Prostate gland (tissue), 2 donors: ENCODE results near the gene TFPI. TPM values are rescaled to one million over a fixed set of nuclear protein-coding genes. Genes with fewer than 3 reads are reported as not detected.
A peak's percentile ranks its signal among the peaks of the same experiment; 100 is the strongest.

Experiments
- DNase-seq: peaks from one replicate; pipeline ENCODE4 v3.0.0-alpha.2; 2019; ENCODE audit warnings: low spot score
- H3K27ac ChIP-seq, 2 donors: fragments of 200-600 bp; sonication (generic); 2 replicates each; pipeline ENCODE4 v1.5.1; 2017 to 2019
- H3K27me3 ChIP-seq: fragments of 200-600 bp; sonication (generic); replicated peaks from 2 replicates; pipeline ENCODE4 v1.5.1; 2019; ENCODE audit not compliant: insufficient read depth
- H3K36me3 ChIP-seq, 2 donors: fragments of 200-600 bp; sonication (generic); 1 replicate in 1 of 2; 2 replicates in 1 of 2; pipeline versions ENCODE4 v1.5.1 to v1.8.1; 2017 to 2019
- H3K4me1 ChIP-seq: fragments of 200-600 bp; sonication (generic); replicated peaks from 2 replicates; pipeline ENCODE4 v1.5.1; 2019
- H3K4me3 ChIP-seq, 2 donors: fragments of 200-600 bp; sonication (generic); 2 replicates each; pipeline ENCODE4 v1.5.1; 2017 to 2019
- H3K9me3 ChIP-seq: fragments of 200-600 bp; sonication (generic); 2 replicates; pipeline ENCODE4 v1.5.1; 2017
- POLR2A ChIP-seq: fragments of 450-650 bp; IDR thresholded peaks from one replicate; pipeline ENCODE4 v1.6.1; 2016; ENCODE audit warnings: antibody characterized with exemption, mild to moderate bottlenecking
- POLR2AphosphoS5 ChIP-seq: sonication (generic); formaldehyde crosslinking; IDR thresholded peaks from one replicate; pipeline ENCODE4 v1.6.1; 2017; ENCODE audit warnings: antibody characterized with exemption
- WGBS: methylation state at CpG from one replicate; pipeline ENCODE4 v1.1.5; 2018; 5-methylcytosine and 5-hydroxymethylcytosine counted together
- intact Hi-C: fragments of 100-400 bp; cut with DNase I; formaldehyde crosslinking; loops from one replicate; pipeline ENCODE4 v1.14.2; 2022
- total RNA-seq, 2 donors: library from RNA; depleted of rRNA; stranded (reverse); fragments of >200 nt; gene quantifications; one replicate each; pipeline ENCODE4 v1.1.0, GENCODE V29; 2016
- TF ChIP-seq, protein P1 (sequence below), 4 experiments: fragments of 200-600 bp in 2 of 4; fragments of 450-650 bp in 2 of 4; sonication (generic) in 2 of 4; IDR thresholded peaks; 1 replicate in 3 of 4; 2 replicates in 1 of 4; pipeline ENCODE4 v1.5.1; 2016 to 2019; ENCODE audit warnings: antibody characterized with exemption in 4 of 4, mild to moderate bottlenecking in 2 of 4, moderate library complexity in 2 of 4

The TFPI gene
- total RNA-seq, 2 donors from 2014 or later = 7.0 to 19.5 TPM

DNA sequence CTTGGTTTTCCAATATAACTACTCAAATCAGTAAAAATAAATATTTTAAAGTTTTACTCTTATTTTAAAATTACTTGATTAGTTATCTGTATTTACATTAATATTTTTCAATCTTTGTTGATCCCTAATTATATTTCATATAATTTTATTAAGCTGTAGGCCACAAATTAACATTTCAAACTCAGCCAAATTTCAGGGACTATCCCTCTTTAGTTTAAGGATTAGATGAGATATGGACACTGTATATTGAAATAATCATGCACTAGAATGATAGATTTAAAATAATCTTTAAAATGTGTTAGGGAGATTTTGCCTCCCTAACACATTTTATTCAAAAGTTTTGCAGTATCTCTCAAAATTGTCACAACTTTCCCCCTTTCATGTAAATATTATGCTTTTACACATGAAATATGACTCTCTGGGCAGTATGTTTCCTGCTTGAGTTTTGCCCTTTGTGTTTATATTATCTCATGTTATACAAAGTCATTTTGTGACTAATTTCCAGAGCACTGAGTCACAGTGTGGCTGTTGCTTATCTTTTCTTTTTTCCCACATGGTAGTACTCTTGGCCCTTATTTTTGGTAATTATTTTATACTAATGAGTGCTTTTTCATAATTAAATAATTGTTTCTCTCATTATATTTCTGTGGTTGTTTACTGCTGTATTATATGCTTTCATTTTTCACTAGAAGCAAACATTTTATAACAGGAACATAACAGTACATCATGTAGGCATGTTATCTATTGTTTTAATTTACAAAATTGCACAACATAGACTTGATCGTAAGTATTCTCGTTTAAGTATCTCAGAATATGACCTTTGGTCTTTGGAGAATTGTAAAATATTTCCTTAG, 1.2 kb downstream of the TFPI start:
- DNase-seq = no peak
- intact Hi-C loops = no loop called here
- TF ChIP-seq POLR2A = no peak
- TF ChIP-seq, protein P1, sequence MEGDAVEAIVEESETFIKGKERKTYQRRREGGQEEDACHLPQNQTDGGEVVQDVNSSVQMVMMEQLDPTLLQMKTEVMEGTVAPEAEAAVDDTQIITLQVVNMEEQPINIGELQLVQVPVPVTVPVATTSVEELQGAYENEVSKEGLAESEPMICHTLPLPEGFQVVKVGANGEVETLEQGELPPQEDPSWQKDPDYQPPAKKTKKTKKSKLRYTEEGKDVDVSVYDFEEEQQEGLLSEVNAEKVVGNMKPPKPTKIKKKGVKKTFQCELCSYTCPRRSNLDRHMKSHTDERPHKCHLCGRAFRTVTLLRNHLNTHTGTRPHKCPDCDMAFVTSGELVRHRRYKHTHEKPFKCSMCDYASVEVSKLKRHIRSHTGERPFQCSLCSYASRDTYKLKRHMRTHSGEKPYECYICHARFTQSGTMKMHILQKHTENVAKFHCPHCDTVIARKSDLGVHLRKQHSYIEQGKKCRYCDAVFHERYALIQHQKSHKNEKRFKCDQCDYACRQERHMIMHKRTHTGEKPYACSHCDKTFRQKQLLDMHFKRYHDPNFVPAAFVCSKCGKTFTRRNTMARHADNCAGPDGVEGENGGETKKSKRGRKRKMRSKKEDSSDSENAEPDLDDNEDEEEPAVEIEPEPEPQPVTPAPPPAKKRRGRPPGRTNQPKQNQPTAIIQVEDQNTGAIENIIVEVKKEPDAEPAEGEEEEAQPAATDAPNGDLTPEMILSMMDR (IDR thresholded peaks at IDR 0.05) = no peak
- no peak for TF ChIP-seq POLR2AphosphoS5
- no peaks in the 10 kb centered on the region for H3K4me1 ChIP-seq
- 51% methylated on average over 2 of the region's 2 CpGs for WGBS
- H3K4me3 ChIP-seq = peak overlapping the region; percentile 5 to 9
- no peaks in the 10 kb centered on the region for H3K36me3 ChIP-seq
- peak overlapping the region in 1 of 2 donors; percentile 28 for H3K27ac ChIP-seq
- no peaks in the 10 kb centered on the region for H3K9me3 ChIP-seq
- H3K27me3 ChIP-seq = no peaks in the 10 kb centered on the region

DNA sequence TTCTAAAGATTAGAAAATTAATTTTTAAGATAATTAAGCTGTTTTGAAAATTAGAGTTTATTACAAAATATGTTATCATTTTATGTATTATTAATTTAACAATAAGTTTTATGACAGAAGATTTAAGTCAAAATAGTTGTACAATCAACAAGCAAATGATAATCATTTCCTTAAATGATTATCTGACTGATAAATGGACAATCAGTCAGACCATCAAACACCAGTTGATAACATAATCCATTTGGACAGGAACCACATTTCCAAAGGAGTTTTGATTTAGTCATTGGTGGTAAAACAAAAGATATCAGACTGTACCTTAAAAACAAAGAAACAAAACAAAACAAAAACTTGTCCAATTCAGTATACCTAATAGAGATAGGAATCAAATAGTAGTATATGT, 1.9 kb downstream of the TFPI start:
- no peak for TF ChIP-seq POLR2AphosphoS5
- TF ChIP-seq, protein P1 (IDR thresholded peaks at IDR 0.05) = no peak
- TF ChIP-seq POLR2A = no peak
- no peaks in the 10 kb centered on the region for H3K27me3 ChIP-seq
- no peak overlapping the region for H3K4me3 ChIP-seq
- DNase-seq = no peak
- H3K9me3 ChIP-seq = no peaks in the 10 kb centered on the region
- intact Hi-C loops = no loop called here
- H3K27ac ChIP-seq = no peak overlapping the region
- H3K36me3 ChIP-seq = no peaks in the 10 kb centered on the region
- H3K4me1 ChIP-seq = no peaks in the 10 kb centered on the region

DNA sequence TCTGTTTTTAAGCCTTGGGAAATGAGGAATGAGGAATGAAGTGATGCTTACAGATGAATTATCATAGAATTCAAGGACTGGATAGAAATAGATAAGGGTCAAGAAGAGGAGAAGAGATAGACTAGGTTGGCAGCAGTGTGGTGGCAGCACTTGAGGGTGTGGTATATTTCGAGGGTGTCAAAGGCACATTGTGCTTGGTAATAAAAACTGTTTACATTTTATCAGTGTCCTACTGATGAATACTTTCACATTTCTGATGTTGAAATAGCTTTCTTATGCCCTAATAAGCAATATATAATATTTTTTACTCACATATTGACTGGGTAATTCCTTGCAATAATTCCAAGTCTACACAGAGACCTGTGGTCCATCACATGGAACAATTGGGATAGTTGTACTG, 3.4 kb downstream of the TFPI start:
- H3K36me3 ChIP-seq = no peaks in the 10 kb centered on the region
- DNase-seq = no peak
- no peak for TF ChIP-seq POLR2A
- TF ChIP-seq, protein P1 (IDR thresholded peaks at IDR 0.05) = no peak
- no peak for TF ChIP-seq POLR2AphosphoS5
- no peak overlapping the region for H3K4me3 ChIP-seq
- no peaks in the 10 kb centered on the region for H3K9me3 ChIP-seq
- WGBS = 82% methylated on average over 1 of the region's 1 CpG
- no peaks in the 10 kb centered on the region for H3K27me3 ChIP-seq
- no peak overlapping the region for H3K27ac ChIP-seq
- no peaks in the 10 kb centered on the region for H3K4me1 ChIP-seq
- intact Hi-C loops = no loop called here

DNA sequence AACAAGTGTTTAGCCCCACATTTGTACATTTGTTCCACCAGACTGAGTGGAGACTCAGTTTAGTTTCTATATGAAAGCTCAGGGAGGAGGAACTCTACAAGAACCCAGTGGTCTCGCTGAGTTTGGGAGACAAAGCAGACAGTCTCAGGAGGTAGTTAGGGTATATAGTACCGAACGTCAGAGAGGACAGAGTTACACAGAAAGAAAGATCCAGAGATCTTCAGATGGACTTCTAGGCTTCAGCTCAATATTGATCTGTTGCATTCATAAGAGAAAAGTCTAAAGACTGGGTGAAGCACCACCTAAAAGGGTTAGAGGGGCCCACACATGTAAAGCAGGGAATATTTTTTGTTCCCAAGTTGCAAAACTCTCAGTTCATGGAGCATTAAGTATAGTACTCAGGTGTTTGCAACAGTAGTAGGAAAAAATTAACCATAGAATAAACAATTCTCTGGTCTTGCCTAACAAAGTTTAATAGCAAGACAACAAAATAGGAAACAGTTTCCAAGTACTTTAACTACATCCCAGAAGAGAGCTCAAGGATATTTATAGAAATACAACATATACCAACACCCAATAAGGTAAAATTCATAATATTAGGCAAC, 4.2 kb downstream of the TFPI start:
- Histone ChIP-seq H3K27ac (no peak overlapping the region), H3K27me3 (no peaks in the 10 kb centered on the region), H3K4me3 (no peak overlapping the region), H3K9me3 (no peaks in the 10 kb centered on the region), H3K36me3 (no peaks in the 10 kb centered on the region), H3K4me1 (no peaks in the 10 kb centered on the region)
- WGBS = 77% methylated on average over 3 of the region's 3 CpGs
- TF ChIP-seq POLR2AphosphoS5 (no peak), POLR2A (no peak)
- TF ChIP-seq, protein P1 (IDR thresholded peaks at IDR 0.05) = no peak
- intact Hi-C loops = no loop called here
- no peak for DNase-seq

- intact Hi-C loops = no loop called here
- H3K4me1 ChIP-seq = no peaks in the 10 kb centered on the region
- no peak overlapping the region for H3K4me3 ChIP-seq
- no peak for DNase-seq
- H3K27me3 ChIP-seq = no peaks in the 10 kb centered on the region
- no peaks in the 10 kb centered on the region for H3K36me3 ChIP-seq
- H3K9me3 ChIP-seq = no peaks in the 10 kb centered on the region
- H3K27ac ChIP-seq = no peak overlapping the region
- no peak for TF ChIP-seq POLR2A
- no peak for TF ChIP-seq POLR2AphosphoS5
- TF ChIP-seq, protein P1 (IDR thresholded peaks at IDR 0.05) = no peak
Observed at GRCh38 chr2:187549193-187549592, 5.0 kb downstream of the TFPI start.
